ENCODE results near the gene TYRO3.

Gene TYRO3

DNA sequence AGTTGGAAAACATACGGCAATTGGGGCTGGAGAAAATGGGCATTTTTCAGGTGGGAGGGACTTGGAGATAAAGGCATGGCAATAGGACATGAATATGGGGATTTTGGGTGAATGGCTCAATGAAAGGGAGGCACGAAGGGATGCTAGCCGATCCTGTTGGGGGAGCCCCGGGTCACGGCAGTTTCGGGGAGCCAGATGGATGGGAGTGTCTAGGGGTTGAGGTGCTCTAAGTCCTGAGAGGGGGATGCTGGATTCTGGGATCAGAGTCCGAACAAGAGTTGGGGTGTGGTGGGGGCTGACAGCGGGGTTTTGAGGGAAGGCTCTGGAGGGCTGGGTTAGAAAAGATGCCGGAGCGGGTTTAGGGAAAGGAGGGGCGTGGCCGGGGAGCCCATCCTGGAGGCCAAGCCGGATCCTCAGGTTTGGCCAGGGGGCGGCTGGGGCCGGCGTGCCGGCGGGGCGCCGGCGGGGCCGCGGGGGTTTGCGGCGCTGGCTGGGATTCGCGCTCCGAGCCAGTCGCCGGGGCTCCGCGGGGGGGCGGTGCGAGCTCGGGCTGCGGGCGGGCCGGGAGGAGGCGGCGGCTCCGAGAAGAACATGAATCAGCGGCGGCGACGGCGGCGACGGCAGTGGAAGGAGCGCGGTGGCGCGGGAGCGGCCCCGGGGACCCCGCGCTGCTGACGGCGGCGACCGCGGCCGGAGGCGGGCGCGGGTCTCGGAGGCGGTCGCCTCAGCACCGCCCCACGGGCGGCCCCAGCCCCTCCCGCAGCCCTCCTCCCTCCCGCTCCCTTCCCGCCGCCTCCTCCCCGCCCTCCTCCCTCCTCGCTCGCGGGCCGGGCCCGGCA lies at the start of gene TYRO3:
TSS of gene TYRO3 (plus strand) at position 813 of the 839 bp plus-strand sequence. CDS start 46 bp downstream, outside the sequence.
- in situ Hi-C loops (cut with MboI; ENCODE audit: low sequenced_read_pairs), result no loop called here

- in situ Hi-C loops (cut with MboI; ENCODE audit: low sequenced_read_pairs), result no loop called here
These were observed 48.3 kb upstream of the TYRO3 start for GRCh38 chr15:41510728-41511127.

DNA sequence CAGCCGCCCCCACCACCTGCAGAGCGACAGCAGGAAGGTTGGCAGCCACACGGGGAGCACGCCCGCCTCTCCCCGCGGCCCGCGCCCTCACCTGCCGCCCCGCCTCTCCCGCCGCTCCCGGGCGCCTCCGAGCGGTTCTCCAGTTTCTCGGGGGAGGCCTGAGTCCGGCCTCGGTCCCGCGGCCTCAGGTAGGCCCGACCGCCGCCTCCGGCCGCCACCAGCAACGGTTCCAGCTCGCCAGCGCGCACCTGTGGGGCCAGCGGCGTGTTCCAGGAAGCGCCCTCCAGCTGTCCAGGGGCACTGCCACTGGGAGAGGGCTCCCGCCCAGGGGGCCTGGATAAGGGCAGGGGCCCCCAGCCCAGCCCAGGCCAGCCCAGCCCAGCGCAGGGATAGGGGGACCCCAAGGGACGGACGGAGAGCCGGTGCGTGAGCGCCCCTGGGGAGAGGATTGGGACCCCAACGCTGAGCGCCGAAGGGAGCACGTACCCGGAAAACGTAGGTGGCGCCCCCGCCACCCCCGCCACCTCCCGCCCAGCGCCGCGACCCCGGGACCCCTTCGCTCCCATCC lies 47.6 kb upstream of the TYRO3 start:
- in situ Hi-C loops (cut with MboI; ENCODE audit: low sequenced_read_pairs), result no loop called here

DNA sequence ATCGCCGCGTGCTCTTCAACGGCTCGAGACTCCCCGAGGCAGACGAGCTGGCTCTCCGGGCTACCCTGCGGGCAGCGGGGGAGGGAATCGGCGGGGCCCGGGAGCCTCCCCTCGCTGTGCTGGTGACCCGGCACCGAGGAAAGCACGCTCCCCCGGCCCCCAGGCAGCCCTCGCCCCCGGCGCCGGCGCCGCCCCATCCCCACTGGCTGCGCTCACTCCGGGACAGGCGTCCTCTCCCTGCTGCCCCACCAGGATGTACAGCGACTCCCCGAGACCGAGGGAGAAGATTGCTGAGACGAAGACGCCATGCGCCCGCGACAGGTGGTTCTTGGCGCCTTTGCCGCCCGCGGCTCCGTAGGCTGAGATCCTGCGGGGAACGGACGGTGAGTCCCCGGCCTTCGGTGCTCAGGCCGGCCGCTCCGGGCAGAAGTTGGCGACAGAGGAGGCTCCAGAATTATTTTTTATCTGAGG lies 47.1 kb upstream of the TYRO3 start:
- in situ Hi-C loops (cut with MboI; ENCODE audit: low sequenced_read_pairs), result no loop called here

GRCh38 chr15:41512512-41512939 lies 46.5 kb upstream of the TYRO3 start:
- in situ Hi-C loops (cut with MboI; ENCODE audit: low sequenced_read_pairs), result no loop called here

DNA sequence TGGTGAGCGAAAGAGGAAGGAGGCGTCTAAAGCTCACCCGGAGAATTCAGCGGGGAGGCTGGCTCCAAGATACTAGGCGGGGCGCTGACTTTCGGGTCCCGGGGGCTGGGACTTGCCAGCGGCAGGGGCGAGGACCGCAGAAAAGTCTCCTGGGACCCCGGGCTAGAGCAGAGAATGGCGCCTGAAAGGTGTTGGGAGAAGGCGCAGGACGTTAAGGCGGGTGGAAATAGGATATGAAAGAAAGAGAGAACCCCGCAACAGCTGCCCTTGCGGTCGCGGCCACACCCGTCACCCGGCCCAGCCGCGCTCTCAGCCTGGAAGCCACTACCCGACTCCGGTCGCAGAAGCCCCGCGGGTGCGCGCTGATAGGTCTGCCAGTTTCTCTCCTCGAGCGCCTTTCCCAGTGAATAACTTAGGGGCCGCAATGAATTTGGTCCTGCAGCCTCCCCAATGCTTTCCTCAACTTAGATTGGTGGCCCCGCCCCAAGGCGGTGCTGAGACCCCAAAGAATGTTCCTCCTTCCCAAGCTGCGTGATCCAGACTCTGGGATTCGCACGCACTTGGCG lies 46.0 kb upstream of the TYRO3 start:
- in situ Hi-C loops (cut with MboI; ENCODE audit: low sequenced_read_pairs), result no loop called here

- in situ Hi-C loops (cut with MboI; ENCODE audit: low sequenced_read_pairs), result no loop called here
These were observed 45.3 kb upstream of the TYRO3 start, which contains the start of gene LTK for GRCh38 chr15:41513506-41514227. Gene LTK, minus strand, starts transcription at chr15:41513827. Its CDS starts 118 bp downstream, at chr15:41513709.

DNA sequence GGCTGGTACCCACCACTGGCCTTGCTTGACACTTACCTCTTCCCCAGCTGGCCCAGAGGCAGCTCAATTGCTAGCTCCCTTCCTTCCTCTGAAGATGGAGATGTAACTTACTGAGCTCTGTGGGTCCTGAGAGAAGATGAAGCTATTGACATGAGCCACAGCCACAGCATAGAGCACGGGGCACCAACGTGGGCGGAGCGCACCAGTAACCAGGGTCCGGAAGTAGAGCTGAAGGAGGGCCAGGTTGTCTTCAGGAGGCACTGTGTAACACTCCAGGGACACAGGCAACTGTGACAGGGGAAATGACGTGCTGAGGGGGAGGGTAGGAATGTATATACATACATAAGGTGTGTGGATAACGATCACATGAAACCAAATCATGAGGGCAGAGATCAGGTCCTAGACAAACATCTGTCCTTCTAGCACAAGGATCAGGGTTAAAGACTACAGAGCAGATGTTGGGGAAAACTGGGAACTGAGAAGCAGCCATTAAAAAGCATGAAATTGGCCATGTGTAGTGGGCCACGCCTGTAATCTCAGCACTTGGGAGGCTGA lies 41.0 kb upstream of the TYRO3 start:
- in situ Hi-C loops (cut with MboI; ENCODE audit: low sequenced_read_pairs), result no loop called here

- in situ Hi-C loops (cut with MboI; ENCODE audit: low sequenced_read_pairs), result no loop called here
These were observed 38.4 kb upstream of the TYRO3 start for GRCh38 chr15:41520636-41521035.

DNA sequence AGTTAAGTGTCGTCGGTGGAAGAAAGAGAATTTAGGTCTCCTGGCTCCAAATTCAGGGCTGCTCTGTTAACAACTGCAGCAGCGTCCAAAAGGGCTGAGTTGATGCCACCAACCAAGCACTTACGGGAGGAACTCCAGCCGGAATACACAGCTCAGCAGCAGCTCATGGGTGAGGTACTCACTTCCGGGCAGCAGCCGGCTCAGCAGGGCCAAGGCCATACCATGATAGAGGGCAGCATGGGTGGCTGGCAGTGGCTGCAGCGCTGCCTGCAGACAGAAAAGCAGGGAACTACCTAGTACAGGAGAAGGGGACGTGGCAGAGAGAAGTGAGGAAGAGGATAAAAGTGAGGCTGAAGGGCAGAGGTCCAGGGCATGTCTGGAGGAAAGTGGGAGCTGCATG lies 37.4 kb upstream of the TYRO3 start:
- in situ Hi-C loops (cut with MboI; ENCODE audit: low sequenced_read_pairs), result no loop called here

DNA sequence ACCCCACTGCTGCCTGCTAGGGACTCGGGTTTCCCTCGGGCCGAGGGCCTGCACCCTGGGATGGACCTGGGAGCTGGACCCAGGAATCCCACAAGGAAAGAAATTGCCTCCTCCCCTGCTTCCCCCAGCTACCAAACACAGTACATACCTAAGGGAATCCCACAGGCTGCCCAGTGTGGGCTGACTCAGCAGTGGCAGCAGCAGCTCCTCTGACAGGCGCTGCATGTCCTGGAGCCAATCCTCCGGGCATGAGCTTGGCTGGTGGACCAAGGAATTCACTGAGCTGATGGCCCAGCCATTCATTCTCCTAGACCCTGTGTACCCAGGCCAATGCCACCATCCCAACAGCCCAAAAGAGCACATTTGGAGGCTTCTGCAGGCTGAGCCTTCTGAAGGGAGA lies 35.9 kb upstream of the TYRO3 start:
- in situ Hi-C loops (cut with MboI; ENCODE audit: low sequenced_read_pairs), result no loop called here

GRCh38 chr15:41530363-41530956 lies 28.6 kb upstream of the TYRO3 start:
- in situ Hi-C loops (cut with MboI; ENCODE audit: low sequenced_read_pairs), result no loop called here

GRCh38 chr15:41535544-41535943 lies 23.5 kb upstream of the TYRO3 start:
- in situ Hi-C loops (cut with MboI; ENCODE audit: low sequenced_read_pairs), result no loop called here

GRCh38 chr15:41536866-41537265 lies 22.1 kb upstream of the TYRO3 start:
- in situ Hi-C loops (cut with MboI; ENCODE audit: low sequenced_read_pairs), result no loop called here

DNA sequence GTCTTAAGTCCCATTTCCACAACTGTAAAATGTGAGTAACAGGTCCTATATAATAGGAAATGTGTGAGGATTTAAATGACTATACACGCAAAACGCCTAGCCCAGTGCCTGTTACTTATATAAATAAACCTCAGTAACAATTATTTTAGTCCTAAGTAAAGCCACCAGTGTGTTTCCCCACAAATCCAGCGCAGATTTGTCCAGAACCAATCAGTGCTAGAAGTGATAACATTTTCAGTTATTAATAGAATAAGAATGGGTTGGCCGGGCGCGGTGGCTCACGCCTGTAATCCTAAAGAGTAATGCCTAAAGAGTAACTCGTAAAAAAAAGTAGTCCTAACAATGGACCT lies 15.5 kb upstream of the TYRO3 start:
- in situ Hi-C loops (cut with MboI; ENCODE audit: low sequenced_read_pairs), result no loop called here

DNA sequence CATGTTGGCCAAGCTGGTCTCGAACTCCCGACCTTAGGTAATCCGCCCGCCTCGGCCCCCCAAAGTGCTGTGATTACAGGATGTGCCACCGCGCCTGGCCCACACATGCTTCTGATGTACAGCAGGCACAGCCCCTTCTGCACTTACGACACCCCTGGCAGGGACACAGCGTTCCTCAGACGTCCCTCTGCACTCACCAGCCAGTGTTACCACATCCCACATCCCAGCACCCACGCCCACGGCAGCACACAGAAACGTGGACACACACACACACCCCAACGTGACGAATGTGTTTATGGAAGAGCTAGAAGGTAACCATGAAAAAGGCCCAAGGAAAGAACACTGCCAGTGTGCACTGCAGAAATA lies 14.4 kb upstream of the TYRO3 start:
- in situ Hi-C loops (cut with MboI; ENCODE audit: low sequenced_read_pairs), result no loop called here

DNA sequence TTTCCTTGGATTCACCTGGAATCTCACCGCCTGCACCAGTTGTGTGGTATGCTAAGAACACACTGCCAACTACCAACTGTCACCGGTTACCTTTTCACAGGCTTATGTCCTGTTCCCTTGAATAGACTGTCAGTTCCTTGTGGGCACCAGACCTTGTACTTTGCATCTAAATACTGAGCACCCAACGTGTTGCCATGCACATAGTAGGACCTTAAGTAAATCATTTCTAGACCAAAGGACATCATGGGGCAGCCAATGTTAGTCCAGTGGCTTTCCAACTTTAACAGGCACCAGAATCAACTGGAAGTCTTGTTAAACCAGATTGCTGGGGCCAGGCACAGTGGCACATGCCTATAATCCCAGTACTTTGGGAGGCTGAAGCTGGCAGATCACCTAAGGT lies 13.8 kb upstream of the TYRO3 start:
- in situ Hi-C loops (cut with MboI; ENCODE audit: low sequenced_read_pairs), result no loop called here

GRCh38 chr15:41546851-41547786 lies 11.9 kb upstream of the TYRO3 start:
- in situ Hi-C loops (cut with MboI; ENCODE audit: low sequenced_read_pairs), result no loop called here

- in situ Hi-C loops (cut with MboI; ENCODE audit: low sequenced_read_pairs), result no loop called here
These were observed 8.8 kb upstream of the TYRO3 start for GRCh38 chr15:41550066-41550775.

Measured in HL-60/S4 treated with phorbol 12-myristate 13-acetate at 8.2 ng/mL for 4 days and 3 days (cell line).